GM19193 (cell line): ENCODE data around the gene FAM174A.
A peak's percentile ranks its signal among the peaks of the same experiment; 100 is the strongest.

Experiments used
- POLR2A ChIP-seq: IDR thresholded peaks from 4 replicates; pipeline ENCODE4 v1.6.1; 2011; ENCODE audit not compliant: insufficient read depth, insufficient read length; ENCODE audit errors: extremely low read depth

The FAM174A gene

DNA sequence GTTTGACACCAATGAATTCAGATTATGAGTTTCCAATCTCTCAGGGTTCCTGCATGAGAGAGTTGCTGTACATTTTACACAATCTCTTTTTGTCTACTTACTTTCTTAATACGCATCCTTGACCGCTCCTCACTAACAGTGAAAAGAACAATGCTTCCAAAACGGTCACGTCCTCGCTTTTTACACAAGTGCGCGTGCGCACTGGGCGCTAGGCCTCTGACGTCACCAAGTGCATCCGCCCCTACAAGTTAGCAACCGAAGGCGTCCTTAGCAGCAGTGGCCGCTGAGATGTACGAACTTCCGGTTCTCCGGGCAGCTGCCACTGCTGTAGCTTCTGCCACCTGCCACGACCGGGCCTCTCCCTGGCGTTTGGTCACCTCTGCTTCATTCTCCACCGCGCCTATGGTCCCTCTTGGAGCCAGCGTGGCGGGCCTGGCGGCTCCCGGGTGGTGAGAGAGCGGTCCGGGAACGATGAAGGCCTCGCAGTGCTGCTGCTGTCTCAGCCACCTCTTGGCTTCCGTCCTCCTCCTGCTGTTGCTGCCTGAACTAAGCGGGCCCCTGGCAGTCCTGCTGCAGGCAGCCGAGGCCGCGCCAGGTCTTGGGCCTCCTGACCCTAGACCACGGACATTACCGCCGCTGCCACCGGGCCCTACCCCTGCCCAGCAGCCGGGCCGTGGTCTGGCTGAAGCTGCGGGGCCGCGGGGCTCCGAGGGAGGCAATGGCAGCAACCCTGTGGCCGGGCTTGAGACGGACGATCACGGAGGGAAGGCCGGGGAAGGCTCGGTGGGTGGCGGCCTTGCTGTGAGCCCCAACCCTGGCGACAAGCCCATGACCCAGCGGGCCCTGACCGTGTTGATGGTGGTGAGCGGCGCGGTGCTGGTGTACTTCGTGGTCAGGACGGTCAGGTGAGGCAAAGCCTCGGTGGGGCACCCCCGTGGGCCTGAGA, at the start of gene FAM174A:
Gene FAM174A (plus strand): TSS at position 315 of the 946 bp plus-strand sequence. CDS start 157 bp downstream, at position 472.
- peak; percentile 68 for TF ChIP-seq POLR2A

DNA sequence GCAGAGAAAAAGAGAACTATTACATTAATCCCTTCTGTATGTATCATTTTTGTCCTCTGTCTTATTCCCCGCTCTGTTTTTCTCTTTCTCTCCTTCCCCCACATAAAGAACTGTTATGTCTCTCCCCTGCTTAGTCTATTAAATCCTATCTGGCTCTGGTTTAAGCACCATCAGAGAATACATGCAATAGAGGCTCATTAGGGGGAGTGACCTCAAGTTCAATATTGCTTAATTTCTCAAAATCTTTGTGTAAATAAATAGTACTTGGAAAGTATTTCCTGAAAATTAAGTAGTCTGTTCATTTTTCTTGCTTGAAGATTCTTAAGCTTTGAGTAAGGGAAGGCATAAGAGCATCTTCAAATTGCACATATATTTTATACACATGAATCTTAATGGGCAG, 41.2 kb upstream of the FAM174A start:
- no peak for TF ChIP-seq POLR2A

DNA sequence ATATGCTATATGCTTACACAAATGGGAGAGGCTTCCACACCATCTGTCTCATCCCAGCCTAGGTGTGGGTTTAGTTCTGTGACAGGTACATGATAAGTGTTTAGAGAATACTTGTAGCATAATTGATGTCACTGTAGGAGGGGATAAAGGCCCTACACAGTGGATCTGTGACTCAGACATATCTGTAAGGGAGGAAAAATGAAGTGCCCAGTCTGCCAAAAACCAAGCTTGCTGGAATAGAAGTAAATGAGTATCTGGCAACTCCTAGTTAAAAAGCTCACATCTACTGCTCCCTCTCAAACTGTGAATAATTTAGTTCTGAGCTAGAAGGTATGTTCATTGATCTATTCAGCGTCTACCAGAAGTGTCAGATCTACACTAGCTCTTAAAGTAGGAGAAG, 38.9 kb upstream of the FAM174A start:
- TF ChIP-seq POLR2A, result no peak

DNA sequence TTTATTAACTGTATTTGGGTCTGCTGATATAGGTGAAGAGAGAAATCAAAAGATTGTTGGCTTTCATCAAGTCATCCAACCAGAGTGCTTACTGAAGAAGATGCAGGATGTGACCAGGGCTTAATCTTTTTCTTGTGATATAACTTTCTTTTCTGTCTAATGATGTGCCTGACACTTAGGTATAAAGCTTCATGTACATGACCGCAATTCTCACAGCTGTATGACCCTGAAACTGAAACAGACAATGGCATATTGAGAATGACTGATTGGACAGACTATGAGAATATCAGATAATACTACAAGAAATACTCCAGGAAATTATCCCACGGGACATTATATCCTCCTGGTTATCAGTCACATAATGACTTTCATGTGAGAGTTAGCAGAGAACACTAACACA, 32.5 kb upstream of the FAM174A start:
- TF ChIP-seq POLR2A, result no peak

DNA sequence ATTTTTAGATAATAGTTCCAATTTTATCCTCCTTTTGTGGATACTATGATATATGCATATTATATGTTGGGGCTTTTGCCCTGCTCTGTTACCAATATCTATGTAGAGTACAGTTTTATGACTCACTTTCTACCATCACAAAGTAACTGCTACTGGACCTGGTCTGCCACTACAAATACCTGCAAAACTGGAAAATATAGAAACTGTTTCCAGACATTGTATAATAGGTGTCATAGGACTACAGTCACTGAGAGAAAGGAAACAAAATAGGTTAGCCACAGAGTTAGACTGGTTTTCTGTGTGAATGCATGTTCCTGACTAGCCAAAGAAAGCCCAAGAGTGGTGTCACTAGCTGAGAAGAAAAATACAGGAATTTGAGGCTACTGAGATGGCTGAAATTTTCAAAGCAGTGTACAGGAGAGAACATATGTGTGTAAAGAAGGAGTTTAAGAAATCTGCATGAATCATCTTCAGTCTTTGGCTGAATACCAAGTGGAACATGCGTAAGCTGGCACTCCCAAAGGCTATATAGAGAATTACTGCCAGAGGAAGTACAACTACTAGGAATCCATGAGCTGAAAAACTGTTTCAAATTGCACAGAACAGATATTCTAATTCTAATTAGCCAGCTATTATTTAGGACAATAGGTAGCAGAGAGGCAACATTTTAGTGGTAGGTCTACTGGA, 29.0 kb upstream of the FAM174A start:
- no peak for TF ChIP-seq POLR2A

DNA sequence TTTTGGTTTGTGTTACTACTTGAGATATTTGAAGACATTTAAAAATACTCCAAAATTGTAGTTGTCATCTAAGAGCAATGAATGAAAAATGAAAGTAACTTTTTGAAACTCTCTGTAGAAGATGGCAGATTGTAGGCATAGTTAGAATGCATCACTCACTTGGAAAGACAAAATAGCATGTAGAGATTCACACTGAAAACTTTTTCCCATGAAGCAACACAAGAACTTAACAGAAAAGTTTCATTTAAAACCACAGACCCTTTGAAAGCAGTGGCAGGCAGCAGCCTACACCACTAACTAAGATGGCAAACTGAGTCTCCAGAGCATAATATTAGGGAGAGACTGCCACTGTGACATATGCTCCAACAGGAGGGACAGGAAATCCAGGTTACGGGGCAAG, 18.9 kb upstream of the FAM174A start:
- no peak for TF ChIP-seq POLR2A

DNA sequence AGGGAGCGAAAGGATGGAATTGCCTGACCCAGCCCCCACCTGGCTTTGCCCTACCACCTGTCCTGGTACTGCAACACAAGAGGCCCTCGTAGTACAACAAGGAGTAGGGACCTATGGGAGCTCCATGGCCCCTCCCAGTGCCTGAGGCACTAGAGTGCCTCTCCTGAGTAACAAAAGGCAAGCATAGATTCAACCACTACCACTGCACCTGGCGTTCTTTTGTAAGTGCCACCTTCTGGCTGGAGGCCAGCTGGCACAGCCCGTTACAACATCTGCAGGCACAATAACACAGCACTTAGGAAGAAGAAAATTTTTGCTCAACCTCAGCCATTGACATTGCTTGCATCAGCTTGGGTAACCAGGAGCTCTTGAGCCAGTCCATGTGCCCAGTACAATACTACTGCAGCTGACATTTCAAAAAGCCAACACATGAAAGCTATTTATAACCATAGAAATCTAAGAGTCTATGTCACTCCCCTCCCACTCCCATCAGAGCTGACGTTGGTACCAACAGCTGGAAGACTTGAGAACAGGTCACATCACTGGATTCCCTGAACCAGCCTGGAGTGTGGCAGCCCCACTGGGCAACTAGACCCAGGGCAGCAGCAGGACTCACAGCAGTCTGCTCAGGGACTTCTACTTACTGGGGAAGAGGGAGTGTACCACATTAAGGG, 17.7 kb upstream of the FAM174A start:
- TF ChIP-seq POLR2A, result no peak

DNA sequence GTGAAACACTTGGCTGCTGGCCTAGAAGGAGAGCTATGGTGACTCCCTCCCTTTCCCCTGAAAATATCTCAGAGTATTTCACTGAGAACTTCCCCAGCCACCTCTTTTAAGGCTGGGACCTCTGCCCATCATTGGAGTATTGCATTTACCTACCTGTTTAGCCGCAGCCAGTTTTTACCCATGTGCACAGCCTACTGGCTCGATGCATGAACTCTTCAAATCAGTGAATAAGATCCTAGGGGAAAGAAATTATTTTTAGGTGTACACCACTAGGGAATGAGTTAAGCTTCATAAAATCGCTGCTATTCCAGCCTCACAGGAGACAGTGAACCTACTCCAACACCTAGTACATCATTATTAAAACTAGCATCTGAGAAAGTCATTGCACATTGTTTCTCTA, 16.8 kb upstream of the FAM174A start:
- no peak for TF ChIP-seq POLR2A

DNA sequence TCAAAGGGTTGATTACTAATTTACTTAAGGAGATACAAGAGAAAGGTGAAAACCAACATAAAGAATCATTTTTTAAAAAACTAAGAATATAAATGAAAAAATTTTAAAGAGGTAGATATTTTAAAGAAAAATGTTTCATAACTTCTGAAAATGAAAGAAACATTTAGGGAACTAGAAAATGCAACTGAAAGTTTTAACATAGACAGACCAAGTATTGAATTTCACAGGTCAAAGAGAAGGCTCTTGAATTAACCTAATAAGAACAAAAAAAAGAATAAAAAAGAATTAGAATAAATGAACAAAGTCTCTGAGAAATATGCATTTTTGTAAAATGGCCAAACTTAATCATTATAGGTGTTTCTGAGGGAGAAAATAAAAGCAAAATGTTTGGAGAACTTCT, 16.1 kb upstream of the FAM174A start:
- TF ChIP-seq POLR2A, result no peak

DNA sequence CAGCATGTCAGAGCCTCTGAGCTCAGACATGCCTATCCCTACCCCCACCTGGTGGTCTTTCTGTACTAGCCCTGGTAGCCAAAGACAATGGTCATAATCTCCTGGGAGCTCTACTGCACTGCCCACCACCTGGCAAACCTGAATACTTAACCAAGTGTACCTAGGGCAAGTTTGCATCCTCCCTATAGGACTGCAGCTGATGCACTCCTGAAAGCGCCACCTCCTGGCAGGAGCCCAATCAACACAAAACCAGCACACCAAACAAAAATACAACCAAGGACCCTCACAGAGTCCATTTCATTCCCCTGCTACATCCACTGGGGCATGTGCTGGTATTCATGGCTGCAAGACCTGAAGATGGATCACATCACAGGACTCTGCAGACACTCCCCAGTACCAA, 14.8 kb upstream of the FAM174A start:
- TF ChIP-seq POLR2A, result no peak

DNA sequence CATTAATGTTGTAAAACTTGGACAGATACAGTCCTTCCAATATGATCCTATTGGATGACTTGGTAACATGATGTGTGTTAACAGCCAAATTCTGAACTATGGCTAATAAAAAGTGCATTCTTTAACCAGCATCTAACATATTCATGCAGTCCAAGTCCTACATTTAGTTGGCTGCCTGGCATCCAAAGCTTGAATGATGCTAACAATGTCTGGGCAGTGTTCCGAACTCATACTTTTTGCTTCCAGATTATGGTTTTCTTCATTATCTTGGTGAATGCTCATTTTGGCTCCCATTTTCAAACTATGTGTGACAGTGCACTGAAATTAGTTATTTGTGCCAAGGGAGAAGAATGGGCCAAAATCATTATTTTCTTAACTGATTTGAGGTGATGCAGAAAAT, 2.8 kb downstream of the FAM174A start:
- no peak for TF ChIP-seq POLR2A

DNA sequence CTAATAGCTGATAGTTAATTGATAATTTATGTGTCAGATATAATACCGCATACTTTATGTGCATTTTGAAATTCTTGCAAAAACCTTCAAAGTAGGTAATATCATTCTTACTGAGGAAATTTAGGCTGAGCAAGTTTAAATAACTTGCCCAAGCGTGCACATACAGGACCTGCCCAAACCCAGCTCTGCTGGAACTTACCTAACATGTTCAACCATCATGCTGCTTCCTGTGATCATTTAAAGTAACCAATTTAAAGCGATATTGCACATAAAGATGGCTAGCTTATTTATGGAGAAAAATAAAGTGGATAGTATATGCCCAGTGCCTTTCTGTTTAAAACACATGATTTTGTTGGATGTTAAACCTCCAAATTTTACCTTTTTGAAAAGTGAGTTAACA, 4.3 kb downstream of the FAM174A start:
- no peak for TF ChIP-seq POLR2A

DNA sequence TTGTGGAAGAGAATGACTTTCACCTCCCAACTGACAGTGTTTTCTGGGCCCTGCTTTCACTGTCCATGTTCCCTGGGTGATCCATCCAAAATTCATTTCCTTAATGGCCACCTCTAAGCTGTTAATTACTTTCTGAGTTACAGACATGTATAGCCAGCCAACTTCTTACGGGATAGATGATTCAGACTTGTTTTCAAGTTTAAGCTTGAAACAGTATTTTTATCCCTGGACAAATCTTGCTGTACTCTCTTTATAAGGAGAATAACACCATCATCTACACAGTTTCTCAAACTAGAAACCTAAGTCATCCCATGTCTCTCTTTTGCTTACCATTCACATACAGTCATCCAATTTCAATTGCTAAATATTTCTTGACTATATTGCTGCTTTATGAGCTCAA, 6.9 kb downstream of the FAM174A start:
- TF ChIP-seq POLR2A, result no peak

DNA sequence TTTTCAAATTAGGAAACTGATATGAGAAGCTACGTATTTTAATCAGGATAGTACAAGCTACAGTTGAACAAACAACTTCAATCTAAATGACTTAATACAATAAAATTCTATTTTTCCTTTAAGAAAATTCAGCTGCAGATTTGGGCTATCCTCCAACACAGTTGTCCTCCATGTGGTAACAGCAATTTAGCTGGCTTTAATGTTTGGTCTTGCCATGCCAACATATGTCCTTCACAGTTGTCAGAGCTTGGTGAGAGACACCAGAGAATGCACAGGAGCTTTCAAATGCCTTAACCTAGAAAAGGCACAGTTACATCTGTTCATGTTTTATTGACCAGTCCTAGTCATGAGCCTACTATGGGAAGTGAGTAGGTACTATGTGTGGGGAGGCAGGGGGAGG, 10.8 kb downstream of the FAM174A start:
- TF ChIP-seq POLR2A, result no peak

DNA sequence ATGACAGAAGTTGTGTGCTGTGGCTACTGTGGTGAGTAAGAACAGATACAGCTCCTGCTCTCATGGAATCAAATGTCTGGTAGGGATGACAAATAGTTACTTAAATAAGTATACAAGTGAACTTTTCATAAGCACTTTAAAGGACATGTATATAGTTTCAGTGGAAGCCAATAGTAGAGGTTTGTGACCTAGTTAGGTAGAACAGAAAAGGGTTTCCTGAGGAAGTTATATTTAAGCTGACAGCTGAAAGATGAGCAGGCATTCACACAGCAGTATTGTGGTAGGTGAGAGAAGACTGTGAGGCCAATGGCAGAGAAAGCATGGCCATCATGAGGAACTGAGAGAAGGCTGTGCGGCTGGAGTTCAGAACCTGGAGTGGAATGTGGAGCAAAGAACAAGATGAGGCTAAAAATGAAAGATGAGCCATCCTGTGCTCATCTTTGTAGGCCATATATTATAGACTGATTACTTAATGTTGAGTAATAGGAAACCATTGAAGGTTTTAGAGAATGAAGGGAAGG, 15.4 kb downstream of the FAM174A start:
- no peak for TF ChIP-seq POLR2A
